HG03280 (cell line): ENCODE data around the gene NTM.
"Not testable (repeated sequence)": the region's sequence is repeated elsewhere in the genome, so short reads cannot be mapped to it uniquely, and the experiment has no call there.

Source experiments
- ATAC-seq: cut with Tn5 transposase; IDR thresholded peaks from one replicate; pipeline ENCODE4 v1.9.1; 2021; ENCODE audit warnings: mild to moderate bottlenecking, moderate library complexity; ENCODE audit not compliant: unreplicated experiment

The NTM gene

DNA sequence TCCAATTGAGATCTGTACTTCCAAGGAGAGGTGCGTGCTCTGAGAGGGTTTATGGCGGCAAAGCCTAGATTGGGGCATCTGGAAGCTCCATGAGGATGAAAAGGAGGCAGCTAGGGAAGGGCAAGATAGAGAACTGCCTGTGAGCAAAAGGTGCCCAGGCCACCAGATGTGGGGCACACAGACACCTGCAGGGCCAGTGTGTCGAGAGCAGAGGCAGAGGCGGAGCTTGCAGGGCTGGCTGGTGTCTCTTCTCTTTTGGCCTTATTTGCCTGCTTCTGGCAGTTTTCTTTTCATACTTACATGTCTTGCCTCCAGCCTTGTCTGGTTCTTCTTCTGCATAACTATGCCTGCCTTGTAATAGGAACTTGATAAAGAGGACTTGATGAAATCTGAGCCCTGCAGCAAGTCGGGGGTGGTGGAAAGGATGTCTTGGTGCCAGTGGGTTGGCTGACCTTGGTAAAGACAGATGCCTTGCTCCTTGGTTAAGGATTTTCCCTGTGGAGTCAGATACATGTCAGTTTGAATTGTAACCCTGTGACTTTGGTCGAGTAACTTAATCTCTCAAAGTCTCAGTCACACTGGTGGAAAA, 680.3 kb downstream of the NTM start:
- ATAC-seq = no peak

DNA sequence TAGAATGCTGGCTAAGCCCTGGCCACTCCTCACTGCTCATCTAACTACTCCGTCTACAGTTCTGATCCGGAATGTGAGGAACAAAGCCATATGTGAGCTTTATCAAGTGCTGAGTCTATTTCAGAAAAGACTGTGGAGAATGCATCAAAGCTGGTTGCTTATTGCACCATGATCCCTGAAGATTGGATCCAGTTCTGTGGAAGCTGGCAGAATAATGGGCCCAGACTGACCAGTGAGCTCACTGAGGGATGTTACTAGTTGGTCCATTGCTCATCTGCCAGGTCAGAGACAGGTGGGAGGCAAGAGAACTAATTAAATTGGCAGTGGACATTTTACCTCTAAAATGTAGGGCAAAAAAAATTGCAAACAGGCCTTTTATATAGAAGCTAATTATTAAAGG, 681.3 kb downstream of the NTM start:
- ATAC-seq = no peak

DNA sequence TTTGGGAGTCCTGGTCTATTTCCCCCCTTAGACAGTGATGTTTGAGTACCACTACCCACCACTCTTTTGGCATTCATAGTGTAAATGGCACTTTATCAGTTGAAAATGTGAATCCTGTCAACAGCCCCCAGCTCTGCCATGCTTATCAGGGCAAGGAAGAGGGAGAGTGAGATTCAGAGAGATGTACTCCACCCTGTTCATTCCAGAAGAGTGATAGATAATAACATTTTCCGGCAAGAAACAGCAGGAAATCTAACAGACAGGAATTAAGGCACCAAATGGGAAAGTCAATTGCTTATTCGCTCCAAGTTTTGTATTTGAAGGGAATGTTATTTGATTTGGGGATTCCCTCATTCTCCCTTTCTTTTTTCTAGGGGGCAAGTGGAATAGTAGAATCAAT, 681.9 kb downstream of the NTM start:
- no peak for ATAC-seq

DNA sequence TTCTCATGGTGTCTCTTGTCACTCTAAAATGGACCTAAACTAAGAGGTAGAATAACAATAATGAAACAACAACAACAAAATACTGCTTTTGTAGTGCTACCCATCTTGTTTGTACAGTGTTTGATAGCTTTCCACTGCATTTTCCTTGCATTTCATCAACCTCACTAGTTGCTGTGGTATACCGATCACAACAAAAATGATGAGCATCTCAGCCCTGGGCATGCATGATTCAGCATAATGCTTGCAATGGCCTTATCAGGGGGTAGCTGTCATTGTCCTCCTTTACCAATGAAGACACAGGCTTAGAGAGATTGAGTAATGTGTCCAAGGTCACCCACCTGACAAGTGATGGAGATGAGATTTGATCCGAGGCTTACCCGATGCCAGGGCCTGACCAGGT, 682.5 kb downstream of the NTM start:
- no peak for ATAC-seq

DNA sequence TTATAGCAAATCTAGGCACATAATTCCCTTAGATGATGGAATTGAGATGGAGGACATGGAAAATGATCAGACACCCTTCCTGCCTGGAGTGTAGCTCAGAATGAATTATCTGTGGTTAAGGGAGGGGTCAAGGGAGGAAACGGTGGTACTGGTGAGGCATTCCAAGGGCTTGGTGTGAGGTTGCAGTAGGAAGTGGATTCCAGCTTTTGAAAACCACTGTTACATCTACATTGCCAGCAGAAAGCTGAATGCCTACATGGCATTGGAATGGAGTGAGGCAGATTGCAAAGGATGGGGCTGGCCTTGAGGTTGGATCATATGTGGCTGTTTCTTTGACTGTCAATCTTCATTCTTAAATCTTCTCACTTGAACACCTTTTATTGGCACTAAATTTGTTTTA, 684.4 kb downstream of the NTM start:
- ATAC-seq = no peak

DNA sequence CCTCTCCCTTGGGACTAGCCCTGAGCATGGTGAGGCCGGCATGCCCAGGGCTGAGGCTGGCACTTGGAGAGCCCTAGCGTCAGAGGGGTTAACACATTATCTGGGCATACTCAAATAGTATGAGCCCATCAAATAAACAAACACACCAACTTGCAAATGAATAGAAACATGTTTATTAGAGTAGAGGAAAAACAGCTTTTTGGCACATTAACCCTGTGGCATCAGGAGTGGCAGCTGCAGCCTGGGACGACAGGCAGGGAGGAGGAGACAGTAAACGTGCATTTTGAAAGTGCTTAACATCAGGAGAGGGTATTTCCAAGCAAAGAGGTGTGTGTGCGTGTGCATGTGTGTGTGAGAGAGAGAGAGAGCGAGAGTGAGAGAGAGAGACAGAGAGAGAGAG, 684.9 kb downstream of the NTM start:
- ATAC-seq = no peak

DNA sequence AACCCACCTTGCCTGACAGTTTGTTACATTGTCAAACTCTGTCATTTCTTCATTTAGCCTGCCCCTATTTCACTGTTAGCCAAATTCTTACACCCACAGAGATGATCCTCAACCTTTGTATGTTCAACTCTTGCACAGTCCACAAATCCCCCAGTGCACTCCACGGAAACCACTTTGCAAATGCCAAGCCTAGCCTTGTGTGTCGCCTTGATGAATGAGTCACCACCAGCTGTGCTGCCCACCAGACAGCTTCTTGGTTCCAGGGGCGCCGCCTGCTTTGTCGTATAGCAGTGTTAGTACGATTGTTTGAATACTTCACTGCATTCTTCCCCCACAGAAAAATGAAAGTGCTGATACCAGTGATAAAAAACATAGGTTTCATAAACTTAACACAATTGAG, 686.3 kb downstream of the NTM start:
- ATAC-seq = no peak

DNA sequence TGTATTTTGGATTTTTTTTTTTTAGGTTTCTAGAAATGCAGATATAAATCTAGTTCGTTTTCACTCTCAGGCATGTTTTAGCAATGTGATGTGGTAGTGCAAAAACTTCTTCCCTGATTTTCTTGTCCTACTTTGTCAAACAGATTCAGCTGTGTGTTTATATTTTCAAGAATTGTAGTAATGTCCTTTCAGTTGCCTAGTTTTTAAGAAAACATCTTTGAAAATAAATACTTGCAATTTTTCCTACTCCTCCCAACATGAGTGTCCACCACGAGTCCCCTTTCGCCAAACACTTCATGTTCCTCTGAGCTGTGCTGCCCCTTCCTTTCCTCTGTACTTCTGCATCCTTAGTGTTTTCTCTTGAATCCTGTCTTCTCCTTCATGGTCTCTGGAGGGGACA, 686.9 kb downstream of the NTM start:
- no peak for ATAC-seq

DNA sequence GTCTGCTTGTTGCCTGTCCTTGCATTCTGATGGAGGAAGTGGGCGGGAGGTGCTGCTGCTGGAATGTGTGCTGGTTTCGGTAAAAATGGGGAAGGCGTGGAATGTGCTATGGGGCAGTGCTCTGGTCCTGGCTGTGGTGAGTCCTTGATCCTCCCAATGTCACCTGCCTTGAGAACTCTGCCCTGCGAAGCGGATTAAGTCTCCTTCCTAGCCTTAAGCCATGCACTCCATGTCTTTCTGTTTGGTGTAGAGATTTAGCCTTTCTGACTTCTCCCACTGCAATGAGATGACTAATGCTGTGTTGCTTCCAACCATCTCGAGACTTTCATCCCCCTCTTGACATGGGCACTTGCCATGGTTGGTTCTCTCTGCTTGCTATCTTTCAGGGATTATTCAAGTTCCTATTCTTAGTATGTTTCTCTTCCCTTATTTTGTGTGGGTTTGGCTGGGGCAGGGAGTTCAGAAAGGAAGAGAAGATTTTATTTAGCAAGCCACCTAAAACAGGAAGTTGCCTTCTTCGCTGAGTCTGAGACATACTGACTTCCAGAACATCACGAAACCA, 687.9 kb downstream of the NTM start:
- ATAC-seq = no peak

DNA sequence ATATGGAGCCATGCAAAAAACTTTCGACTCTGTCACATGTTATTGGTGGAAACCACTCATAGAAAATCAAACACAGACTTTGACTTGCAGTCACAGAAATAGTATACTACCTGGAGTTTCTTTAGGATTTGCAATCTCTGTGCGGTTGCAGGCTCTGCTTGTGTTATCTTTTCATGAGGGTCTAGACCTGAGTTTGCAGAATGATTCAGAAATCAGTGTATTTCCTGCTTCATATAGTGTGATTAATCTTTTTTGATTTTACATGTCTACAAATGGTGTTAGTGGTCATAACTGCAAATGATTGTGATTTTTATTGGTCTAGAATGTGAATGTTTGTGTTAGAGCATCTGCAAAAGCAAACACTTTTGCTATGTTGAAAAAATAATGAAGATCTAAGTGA, 690.2 kb downstream of the NTM start:
- no peak for ATAC-seq

DNA sequence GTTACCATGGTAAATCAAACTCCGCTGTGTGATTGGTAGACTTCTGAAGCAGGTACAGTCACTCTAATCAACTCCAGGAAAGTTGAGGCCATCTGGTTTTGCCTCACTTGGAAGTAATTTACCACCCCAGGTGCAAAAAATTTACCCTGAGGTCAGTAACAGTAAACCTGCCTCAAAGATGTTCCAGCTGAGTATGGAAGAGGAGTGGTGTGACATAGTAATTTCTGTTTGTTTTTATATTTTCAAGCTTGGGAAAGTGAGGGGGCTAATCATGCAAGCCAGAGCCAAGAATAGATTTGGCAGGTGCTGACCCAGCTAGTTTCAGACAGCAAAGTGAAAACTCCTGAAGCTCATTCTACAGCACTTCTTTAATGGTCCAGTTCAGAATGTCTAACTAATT, 691.6 kb downstream of the NTM start:
- ATAC-seq = no peak

DNA sequence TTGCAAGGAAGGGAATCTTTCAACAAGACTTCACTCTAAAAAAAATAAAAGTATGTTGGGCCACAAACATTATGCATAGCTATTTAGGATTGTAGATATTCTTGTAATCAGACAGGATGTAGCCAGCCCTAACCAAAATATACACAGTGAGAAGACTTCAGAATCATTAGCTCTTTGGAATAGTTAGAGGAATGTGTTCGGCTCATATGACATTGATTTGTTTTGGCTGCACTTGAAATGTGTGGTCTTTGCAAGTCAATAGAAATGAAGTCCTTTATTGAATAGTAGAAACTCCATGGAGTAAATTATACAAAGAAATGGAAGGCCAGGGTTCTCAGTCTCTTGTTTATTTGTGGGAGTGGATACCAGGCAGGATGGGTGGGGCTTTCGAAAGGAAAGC, 692.1 kb downstream of the NTM start:
- no peak for ATAC-seq

DNA sequence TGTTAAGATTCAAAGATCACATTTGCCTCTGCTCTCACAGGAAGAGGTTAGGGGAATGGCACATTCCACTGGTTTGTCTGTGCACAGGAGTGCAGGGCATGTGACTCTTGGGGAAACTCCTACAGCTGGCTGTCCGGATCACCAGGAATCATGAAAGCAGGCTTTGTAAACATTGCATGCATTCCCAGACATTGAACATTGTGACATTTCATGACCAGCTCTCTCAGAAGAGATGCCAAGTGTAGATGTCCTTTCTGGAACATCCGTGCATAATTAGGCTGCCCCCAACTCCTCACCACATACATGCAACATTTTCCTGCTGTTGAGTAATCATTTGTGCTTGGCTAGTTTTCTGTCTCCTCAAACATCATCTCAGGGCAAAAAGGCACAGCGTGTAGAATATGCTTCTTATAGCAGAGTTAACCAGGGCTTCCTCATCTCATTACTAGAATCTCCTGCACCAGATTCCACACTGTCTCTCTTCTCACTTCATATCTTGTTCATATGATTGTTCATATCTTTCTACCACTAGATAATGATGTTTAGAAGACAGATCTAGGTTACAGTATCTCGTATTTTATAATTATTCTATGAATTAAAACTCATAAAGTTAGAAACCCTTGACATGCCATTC, 694.7 kb downstream of the NTM start:
- no peak for ATAC-seq

DNA sequence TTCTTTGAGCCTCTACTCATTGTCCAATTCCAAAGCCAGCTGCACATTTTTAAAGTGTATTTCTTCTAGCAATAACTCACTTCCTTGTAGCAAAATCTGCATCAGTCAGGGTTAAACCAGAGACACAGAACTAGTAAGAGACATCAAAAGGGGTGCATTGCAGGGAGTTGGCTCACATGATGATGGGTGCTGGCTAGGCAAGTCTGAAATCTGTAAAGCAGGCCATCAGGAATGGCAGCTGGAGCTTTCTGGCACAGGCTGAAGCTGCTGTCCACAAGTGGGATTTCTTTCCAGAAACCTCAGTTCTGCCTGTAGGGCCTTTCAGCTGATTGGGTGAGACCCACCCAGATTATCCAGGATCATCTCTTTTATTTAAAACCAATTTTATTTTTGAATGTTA, 698.1 kb downstream of the NTM start:
- no peak for ATAC-seq

DNA sequence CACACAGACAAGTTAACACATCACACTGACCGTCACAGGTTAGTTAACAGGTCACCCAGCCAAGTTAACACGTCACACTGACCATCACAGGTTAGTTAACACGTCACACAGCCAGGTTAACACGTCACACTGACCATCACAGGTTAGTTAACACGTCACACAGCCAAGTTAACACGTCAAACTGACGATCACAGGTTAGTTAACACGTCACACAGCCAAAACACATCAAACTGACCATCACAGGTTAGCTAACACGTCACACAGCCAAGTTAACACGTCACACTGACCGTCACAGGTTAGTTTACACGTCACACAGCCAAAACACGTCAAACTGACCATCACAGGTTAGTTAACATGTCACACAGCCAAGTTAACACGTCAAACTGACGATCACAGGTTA, 699.2 kb downstream of the NTM start:
- ATAC-seq = not testable (repeated sequence)

DNA sequence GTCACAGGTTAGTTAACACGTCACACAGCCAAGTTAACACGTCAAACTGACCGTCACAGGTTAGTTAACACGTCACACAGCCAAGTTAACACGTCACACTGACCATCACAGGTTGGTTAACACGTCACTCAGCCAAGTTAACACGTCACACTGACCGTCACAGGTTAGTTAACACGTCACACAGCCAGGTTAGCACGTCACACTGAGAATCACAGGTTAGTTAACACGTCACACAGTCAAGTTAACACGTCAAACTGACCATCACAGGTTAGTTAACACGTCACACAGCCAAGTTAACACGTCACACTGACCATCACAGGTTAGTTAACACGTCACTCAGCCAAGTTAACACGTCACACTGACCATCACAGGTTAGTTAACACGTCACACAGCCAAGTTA, 700.5 kb downstream of the NTM start:
- not testable (repeated sequence) for ATAC-seq

DNA sequence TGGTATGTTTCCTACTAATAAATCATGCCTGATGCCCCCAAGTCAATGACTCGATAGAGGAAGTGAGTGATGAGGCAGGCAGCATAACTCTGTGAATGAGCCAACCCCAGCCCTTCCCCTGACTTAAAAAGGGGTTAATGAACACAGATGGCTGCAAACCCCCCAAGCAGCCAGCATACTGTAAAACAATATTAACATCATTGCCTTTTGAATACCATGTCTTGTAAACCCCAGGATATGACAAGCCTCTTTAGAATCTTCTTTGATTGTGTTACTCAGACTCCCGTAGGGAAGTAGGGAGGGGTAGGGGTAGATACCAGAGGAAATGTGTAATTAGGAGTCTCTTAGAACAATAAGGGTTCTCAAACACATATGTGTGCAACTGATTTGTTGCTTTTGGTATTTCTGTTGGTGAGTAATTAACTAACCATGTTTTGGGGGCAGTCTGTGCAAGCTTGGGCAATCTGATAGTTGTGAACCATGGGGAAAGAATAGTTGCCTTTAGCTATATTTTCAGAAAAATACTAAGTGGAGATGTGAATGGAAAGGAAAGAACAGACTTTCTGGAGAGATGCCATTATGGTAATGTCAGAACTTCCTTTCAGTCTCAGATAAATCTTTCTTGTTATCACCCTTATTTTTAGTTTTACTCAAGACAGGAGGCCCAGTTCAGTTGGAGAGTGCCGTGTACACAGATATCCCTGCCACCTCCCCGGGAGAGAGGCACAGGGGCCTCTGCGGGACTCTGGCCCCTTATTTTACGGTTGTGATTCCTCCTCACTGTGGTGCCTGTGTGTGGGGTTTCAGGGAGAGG, 701.8 kb downstream of the NTM start:
- no peak for ATAC-seq

DNA sequence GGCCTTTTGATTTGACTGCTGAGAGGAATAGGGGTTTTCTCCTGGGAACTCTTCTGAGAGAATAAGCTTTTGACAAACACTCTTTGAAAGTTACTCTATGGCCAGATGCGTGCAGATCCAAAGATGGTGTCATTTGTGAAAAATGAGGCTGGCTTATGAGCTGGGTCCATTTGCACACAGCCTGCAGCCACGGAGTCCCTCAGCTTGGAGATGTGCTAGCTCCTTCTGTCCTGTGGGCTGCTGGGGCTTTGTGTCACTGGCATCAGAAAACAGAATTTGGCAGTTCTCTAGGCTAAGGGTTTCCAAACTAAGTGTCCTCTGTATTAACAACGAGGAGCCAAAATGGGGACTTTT, 702.4 kb downstream of the NTM start:
- ATAC-seq = no peak

DNA sequence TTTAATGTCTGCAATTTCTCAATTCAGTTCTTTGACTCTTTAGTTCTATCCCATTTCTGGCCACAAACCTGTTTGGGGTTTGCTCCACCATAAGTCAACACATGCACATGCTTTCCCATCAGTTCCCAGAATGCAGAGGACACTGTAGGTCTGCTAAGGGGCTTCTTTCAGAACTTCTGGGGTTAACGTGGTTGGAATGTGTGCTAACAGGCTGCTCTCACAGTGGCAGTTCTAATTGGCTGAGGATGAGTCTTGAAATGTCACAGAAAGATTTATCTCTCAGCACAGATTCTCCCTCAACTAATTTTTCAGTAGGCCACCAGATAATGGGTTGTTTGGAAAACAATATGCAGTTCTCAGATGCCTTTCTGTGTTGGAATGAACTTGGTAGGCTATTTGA, 703.4 kb downstream of the NTM start:
- no peak for ATAC-seq

DNA sequence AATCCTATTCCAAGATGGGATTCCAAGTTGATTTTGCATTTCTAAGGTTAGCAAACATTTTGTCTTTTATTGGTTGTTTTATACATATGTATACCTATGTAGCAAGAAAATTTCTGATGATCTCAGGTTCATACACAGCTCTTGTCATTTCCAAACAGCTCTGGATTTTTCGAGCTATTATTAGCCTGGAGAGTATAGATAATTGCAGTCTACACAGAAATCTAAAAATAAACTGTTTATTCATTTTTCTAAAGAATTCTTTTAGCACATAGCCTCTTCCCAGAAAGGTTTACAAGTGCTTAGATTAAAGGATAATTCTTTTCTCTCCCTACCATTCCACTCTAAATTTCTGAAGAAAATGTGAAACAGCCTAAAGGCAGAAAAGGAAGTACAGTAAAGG, 705.0 kb downstream of the NTM start:
- ATAC-seq = no peak

DNA sequence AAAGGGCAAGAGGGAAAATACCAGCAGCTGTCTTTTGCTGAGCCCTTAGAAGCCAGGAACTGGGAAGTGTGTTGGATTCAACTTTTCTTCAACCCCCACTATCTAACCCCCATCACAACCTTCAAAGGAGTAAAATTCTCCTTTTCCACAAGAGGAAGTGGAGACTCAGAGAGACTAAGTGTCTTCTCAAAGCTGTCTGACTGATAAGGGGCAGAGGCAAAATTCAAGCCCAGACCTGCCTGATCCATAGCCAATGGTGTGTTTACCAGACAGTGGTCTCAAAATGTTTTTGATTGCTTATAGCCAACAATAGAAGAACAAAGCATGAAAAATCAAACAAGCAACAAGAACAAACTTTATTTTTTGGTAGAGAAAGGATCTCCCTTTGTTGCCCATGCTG, 707.0 kb downstream of the NTM start:
- no peak for ATAC-seq
